ENCODE results near the gene POLL.

Gene POLL

DNA sequence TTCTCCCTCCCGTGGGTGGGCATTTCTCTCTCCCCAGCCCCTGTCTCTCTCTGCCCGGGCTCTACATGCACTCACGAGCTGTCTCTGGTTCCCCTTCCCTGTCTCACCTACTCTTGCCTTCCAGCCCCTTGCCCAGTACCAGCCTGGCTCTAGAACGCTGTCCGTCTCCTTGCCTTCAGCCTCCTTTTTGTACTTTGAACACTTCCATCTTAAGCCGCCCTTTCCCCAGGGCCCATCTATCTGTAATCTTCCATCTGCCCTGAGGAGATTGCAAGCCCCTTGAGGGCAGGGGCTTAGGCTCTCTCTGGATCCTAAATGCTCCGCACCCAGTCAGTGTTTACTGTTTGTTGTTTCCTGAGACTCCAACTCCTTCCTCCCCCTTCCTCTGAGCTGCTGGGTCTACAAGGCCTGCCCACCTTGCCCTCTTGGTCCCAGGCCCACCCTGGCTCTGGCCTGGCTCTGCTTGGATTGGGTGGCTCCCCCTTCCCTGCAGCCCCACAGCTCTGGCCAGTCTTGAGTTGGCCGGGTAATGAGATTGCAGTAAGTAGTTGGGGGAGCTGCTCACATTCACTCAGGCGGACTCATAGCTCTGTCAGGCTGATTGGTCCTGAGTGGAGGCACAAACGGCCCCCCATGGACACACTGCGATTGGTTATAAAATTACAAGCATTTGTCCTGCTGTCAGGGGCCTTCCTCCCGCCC, 28.3 kb downstream of the POLL start:
- ATAC-seq, result peak; percentile 30

DNA sequence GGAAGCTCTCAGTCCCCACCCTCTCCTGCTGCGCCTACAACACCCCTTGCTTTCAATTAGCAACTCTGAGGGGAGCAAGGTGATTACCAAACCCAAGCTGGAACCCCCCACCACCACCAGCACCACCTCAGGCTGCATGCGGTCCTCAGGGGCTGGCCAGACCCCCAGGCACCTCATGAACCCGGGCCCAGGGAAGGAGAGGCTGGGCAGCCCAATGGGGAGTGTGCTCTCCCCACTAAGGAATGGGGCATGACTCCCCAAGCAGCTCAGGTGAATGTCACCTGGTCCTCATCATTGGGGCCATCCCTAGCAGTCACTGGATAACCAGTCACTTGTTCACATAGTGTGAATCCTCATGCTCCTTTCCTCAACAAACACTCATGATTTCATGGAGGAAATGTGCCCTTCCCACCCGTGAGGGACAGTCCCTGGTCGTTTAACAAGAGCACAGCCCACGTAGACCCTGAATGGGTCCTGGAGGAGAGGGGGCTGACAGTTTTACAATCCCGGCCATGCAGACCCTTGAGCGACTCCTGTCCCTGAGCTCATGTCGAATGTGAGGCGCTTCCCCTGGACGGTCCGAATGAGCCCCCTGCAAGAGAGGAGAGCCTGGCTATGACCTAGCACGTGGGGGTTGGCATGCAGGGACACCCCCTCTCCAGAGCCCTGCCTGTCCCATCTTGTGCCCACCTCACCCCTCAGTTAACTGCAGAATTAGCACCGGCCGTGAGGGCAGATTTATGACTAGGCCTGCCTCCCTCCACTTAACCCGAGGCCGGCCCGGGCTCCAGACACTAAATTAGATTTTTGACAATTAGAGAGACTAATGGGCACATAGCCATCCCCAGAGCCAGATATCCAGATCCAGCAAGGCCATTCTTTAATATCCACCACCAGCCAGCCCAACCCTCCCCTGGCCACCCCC, 29.1 kb downstream of the POLL start:
- TF ChIP-seq, protein P1, sequence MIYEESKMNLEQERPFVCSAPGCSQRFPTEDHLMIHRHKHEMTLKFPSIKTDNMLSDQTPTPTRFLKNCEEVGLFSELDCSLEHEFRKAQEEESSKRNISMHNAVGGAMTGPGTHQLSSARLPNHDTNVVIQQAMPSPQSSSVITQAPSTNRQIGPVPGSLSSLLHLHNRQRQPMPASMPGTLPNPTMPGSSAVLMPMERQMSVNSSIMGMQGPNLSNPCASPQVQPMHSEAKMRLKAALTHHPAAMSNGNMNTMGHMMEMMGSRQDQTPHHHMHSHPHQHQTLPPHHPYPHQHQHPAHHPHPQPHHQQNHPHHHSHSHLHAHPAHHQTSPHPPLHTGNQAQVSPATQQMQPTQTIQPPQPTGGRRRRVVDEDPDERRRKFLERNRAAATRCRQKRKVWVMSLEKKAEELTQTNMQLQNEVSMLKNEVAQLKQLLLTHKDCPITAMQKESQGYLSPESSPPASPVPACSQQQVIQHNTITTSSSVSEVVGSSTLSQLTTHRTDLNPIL (CRISPR knock-in tag; IDR thresholded peaks at IDR 0.05; ENCODE audit: low read depth), result no peak
- TF ChIP-seq TCF4 (CRISPR knock-in tag; IDR thresholded peaks at IDR 0.05; ENCODE audit: borderline replicate concordance) (peak; percentile 59; the same call in 1 of the 2 replicates), ISL1 (CRISPR knock-in tag; IDR thresholded peaks at IDR 0.05) (peak; percentile 88), TOX (CRISPR knock-in tag; IDR thresholded peaks at IDR 0.05; ENCODE audit: borderline replicate concordance) (no peak)
- TF ChIP-seq, protein P2, sequence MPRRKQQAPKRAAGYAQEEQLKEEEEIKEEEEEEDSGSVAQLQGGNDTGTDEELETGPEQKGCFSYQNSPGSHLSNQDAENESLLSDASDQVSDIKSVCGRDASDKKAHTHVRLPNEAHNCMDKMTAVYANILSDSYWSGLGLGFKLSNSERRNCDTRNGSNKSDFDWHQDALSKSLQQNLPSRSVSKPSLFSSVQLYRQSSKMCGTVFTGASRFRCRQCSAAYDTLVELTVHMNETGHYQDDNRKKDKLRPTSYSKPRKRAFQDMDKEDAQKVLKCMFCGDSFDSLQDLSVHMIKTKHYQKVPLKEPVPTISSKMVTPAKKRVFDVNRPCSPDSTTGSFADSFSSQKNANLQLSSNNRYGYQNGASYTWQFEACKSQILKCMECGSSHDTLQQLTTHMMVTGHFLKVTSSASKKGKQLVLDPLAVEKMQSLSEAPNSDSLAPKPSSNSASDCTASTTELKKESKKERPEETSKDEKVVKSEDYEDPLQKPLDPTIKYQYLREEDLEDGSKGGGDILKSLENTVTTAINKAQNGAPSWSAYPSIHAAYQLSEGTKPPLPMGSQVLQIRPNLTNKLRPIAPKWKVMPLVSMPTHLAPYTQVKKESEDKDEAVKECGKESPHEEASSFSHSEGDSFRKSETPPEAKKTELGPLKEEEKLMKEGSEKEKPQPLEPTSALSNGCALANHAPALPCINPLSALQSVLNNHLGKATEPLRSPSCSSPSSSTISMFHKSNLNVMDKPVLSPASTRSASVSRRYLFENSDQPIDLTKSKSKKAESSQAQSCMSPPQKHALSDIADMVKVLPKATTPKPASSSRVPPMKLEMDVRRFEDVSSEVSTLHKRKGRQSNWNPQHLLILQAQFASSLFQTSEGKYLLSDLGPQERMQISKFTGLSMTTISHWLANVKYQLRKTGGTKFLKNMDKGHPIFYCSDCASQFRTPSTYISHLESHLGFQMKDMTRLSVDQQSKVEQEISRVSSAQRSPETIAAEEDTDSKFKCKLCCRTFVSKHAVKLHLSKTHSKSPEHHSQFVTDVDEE (CRISPR knock-in tag; IDR thresholded peaks at IDR 0.05), result peak; percentile 84
- peak; percentile 58 for ATAC-seq

More for the DNA sequence above, 28.3 kb downstream of the POLL start:
- TF ChIP-seq, protein P3, sequence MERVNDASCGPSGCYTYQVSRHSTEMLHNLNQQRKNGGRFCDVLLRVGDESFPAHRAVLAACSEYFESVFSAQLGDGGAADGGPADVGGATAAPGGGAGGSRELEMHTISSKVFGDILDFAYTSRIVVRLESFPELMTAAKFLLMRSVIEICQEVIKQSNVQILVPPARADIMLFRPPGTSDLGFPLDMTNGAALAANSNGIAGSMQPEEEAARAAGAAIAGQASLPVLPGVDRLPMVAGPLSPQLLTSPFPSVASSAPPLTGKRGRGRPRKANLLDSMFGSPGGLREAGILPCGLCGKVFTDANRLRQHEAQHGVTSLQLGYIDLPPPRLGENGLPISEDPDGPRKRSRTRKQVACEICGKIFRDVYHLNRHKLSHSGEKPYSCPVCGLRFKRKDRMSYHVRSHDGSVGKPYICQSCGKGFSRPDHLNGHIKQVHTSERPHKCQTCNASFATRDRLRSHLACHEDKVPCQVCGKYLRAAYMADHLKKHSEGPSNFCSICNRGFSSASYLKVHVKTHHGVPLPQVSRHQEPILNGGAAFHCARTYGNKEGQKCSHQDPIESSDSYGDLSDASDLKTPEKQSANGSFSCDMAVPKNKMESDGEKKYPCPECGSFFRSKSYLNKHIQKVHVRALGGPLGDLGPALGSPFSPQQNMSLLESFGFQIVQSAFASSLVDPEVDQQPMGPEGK (CRISPR knock-in tag; IDR thresholded peaks at IDR 0.05; ENCODE audit: borderline replicate concordance), result no peak
- TF ChIP-seq ISL1 (CRISPR knock-in tag; IDR thresholded peaks at IDR 0.05), result no peak
- no peak for TF ChIP-seq ZNF8 (CRISPR knock-in tag; IDR thresholded peaks at IDR 0.05)
- no peak for TF ChIP-seq GLIS3 (CRISPR knock-in tag; IDR thresholded peaks at IDR 0.05)
- TF ChIP-seq, protein P2 (CRISPR knock-in tag; IDR thresholded peaks at IDR 0.05), result no peak
- no peak for TF ChIP-seq SNAI2 (CRISPR knock-in tag; IDR thresholded peaks at IDR 0.05)
- no peak for TF ChIP-seq ZFP3 (CRISPR knock-in tag; IDR thresholded peaks at IDR 0.05)
- TF ChIP-seq ESRRG (CRISPR knock-in tag; IDR thresholded peaks at IDR 0.05), result no peak
- no peak for TF ChIP-seq CSDC2 (CRISPR knock-in tag; IDR thresholded peaks at IDR 0.05)
- TF ChIP-seq, protein P1 (CRISPR knock-in tag; IDR thresholded peaks at IDR 0.05; ENCODE audit: low read depth), result no peak
- no peak for TF ChIP-seq TOX (CRISPR knock-in tag; IDR thresholded peaks at IDR 0.05; ENCODE audit: borderline replicate concordance)
- TF ChIP-seq OSR1 (CRISPR knock-in tag; IDR thresholded peaks at IDR 0.05), result no peak
- TF ChIP-seq, protein P4, sequence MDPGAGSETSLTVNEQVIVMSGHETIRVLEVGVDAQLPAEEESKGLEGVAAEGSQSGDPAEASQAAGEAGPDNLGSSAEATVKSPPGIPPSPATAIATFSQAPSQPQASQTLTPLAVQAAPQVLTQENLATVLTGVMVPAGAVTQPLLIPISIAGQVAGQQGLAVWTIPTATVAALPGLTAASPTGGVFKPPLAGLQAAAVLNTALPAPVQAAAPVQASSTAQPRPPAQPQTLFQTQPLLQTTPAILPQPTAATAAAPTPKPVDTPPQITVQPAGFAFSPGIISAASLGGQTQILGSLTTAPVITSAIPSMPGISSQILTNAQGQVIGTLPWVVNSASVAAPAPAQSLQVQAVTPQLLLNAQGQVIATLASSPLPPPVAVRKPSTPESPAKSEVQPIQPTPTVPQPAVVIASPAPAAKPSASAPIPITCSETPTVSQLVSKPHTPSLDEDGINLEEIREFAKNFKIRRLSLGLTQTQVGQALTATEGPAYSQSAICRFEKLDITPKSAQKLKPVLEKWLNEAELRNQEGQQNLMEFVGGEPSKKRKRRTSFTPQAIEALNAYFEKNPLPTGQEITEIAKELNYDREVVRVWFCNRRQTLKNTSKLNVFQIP (CRISPR knock-in tag; IDR thresholded peaks at IDR 0.05; ENCODE audit: borderline replicate concordance, low read depth), result no peak
- TF ChIP-seq ZNF565 (CRISPR knock-in tag; conservative IDR thresholded peaks at IDR 0.05; ENCODE audit: low read depth), result no peak
- no peak for TF ChIP-seq TCF4 (CRISPR knock-in tag; IDR thresholded peaks at IDR 0.05; ENCODE audit: borderline replicate concordance)

Measured in SK-N-SH treated with all-trans-retinoic acid at 6 μM for 48 hours (cell line).